SJSA1 (cell line): ENCODE results near the gene ZNF787. TPM values are rescaled to one million over a fixed set of nuclear protein-coding genes. Genes with fewer than 3 reads are reported as not detected.

Source experiments
- DNase-seq, 2 experiments: peaks; one replicate each; pipeline ENCODE4 v3.0.0-alpha.2; 2015 to 2020; ENCODE audit warnings: low spot score in 2 of 2, low read depth in 1 of 2
- H3K27ac ChIP-seq: fragments of 250-450 bp; sonication (Bioruptor Pico); 2 replicates; pipeline ENCODE4 v1.5.1; 2020; ENCODE audit warnings: mild to moderate bottlenecking, moderate library complexity
- H3K27me3 ChIP-seq: fragments of 250-450 bp; sonication (Bioruptor Pico); replicated peaks from 2 replicates; pipeline ENCODE4 v1.5.1; 2020; ENCODE audit warnings: mild to moderate bottlenecking, moderate library complexity
- H3K36me3 ChIP-seq: fragments of 250-450 bp; sonication (Bioruptor Pico); 2 replicates; pipeline ENCODE4 v1.5.1; 2020; ENCODE audit warnings: mild to moderate bottlenecking
- H3K4me1 ChIP-seq: fragments of 250-450 bp; sonication (Bioruptor Pico); replicated peaks from 2 replicates; pipeline ENCODE4 v1.6.1; 2021; ENCODE audit warnings: mild to moderate bottlenecking
- H3K4me3 ChIP-seq: fragments of 250-450 bp; sonication (Bioruptor Pico); 2 replicates; pipeline ENCODE4 v1.5.1; 2020; ENCODE audit warnings: mild to moderate bottlenecking
- H3K9me3 ChIP-seq: fragments of 250-450 bp; sonication (Bioruptor Pico); replicated peaks from 2 replicates; pipeline ENCODE4 v1.5.1; 2020; ENCODE audit warnings: mild to moderate bottlenecking
- total RNA-seq: library from RNA; depleted of rRNA; stranded (reverse); fragments of >200 nt; shearing (Covaris generic); gene quantifications from 2 replicates; pipeline ENCODE4 v1.2.3, GENCODE V29; 2014; rRNA removed

The ZNF787 gene
- total RNA-seq, 1 experiment from 2014 or later = 26.2 TPM

DNA sequence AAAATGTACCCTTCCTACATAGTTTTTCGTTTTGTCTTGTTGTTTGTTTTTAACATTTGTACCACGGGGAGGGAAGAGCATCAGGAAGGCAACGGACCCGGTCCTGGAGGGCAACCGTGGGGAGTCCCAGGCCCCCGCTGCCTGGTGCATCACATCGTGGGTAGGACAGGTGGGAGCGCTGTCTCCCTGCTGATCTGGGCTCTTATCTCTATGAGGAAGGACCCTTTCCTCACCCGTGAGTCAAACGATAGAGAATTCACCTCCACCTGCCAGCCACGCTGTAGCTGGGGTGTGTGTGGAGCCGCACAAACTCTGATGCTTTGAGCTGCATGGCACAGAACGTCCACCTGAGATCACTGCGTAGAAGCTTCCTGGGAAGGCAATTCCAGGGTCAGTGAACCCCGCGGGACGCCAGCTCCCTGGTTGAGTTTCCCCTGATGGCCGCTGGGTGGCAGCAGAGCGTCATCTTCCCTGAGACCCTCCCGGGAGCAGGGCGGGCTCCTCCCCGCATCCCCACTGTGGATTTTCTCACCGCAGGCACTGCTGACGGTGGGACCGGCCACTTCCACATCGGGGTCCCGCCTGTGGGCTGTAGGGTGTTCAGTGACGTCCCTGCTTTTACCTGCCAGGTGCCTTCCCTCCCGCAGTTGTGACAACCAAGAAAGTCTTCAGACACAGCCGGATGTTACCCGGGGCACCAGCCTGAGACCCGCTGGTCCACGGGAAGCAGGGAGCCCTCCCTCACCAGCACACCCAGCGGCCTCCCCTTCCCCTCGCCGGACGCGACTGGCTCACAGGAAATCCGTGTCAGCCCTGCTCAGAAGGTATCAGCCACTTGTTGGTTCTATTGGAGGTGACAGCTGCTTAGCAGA is 54.7 kb downstream of the ZNF787 start:
- Histone ChIP-seq H3K4me3 (no peak overlapping the region), H3K27me3 (no peaks in the 10 kb centered on the region), H3K9me3 (peaks cover 1% of the 10 kb centered on the region; the same call in 1 of the 2 replicates), H3K36me3 (no peaks in the 10 kb centered on the region), H3K27ac (no peak overlapping the region), H3K4me1 (0 out of 2 replicates have a peak, but pooled peaks cover 3% of the 10 kb centered on the region)
- DNase-seq = peak in 1 of 2 experiments; percentile 42

GRCh38 chr19:56053596-56053995 is 67.5 kb downstream of the ZNF787 start:
- DNase-seq = no peak
- Histone ChIP-seq H3K27ac (no peak overlapping the region), H3K4me1 (no peaks in the 10 kb centered on the region), H3K4me3 (no peak overlapping the region), H3K9me3 (0 out of 2 replicates have a peak, but pooled peaks cover 4% of the 10 kb centered on the region), H3K27me3 (no peaks in the 10 kb centered on the region), H3K36me3 (no peaks in the 10 kb centered on the region)

Other genes starting within 250 kb of the ZNF787 start
- gene NLRP13, start 189.0 kb downstream of the ZNF787 start, total RNA-seq = not detected in 2 replicates
- gene NLRP8, start 173.5 kb downstream of the ZNF787 start, total RNA-seq = not detected in 2 replicates
- not detected in 2 replicates for gene NLRP5, start 134.5 kb downstream of the ZNF787 start, total RNA-seq
- gene ZNF444, start 20.0 kb upstream of the ZNF787 start, total RNA-seq = 23.4 and 36.1 TPM in 2 replicates
- not detected in 2 replicates for gene GALP, start 54.7 kb upstream of the ZNF787 start, total RNA-seq
- gene ZSCAN5B, start 76.5 kb upstream of the ZNF787 start, total RNA-seq = not detected in 2 replicates
- gene ZSCAN5C, start 81.0 kb upstream of the ZNF787 start, total RNA-seq = not detected in 2 replicates
- not detected in 2 replicates for gene EDDM13, start 151.5 kb upstream of the ZNF787 start, total RNA-seq
- 9.7 TPM in 1 of 2 replicates, not detected in the other for gene ZSCAN5A, start 193.5 kb upstream of the ZNF787 start, total RNA-seq